ENCODE data around the gene TSPAN10.

- TF ChIP-seq CTCF (IDR thresholded peaks at IDR 0.05) (no peak), POLR2A (IDR thresholded peaks at IDR 0.05; ENCODE audit: low read depth) (no peak), POLR2AphosphoS5 (IDR thresholded peaks at IDR 0.05) (no peak), EP300 (IDR thresholded peaks at IDR 0.05) (no peak)
Observed at GRCh38 chr17:81690066-81690465, 53.1 kb downstream of the TSPAN10 start.
